GM18873 (cell line): ENCODE measurements around the gene CAP2.

Experiments
- ATAC-seq: cut with Tn5 transposase; IDR thresholded peaks from one replicate; pipeline ENCODE4 v1.9.1; 2021; ENCODE audit warnings: mild to moderate bottlenecking, moderate library complexity, moderate number of reproducible peaks; ENCODE audit not compliant: unreplicated experiment, low FRiP score

The CAP2 gene

GRCh38 chr6:17392978-17393891 lies at the start of gene CAP2:
CAP2 (plus strand) TSS chr6:17393595; CDS start chr6:17421556, 27,961 bp downstream.
- no peak for ATAC-seq

GRCh38 chr6:17347012-17347411 lies 46.4 kb upstream of the CAP2 start:
- no peak for ATAC-seq

GRCh38 chr6:17349427-17349826 lies 44.0 kb upstream of the CAP2 start:
- no peak for ATAC-seq

GRCh38 chr6:17352302-17352701 lies 41.1 kb upstream of the CAP2 start:
- ATAC-seq = no peak

- ATAC-seq = no peak
Measured at GRCh38 chr6:17353440-17354175, 39.8 kb upstream of the CAP2 start.

- no peak for ATAC-seq
Measured at GRCh38 chr6:17354700-17355403, 38.5 kb upstream of the CAP2 start.

GRCh38 chr6:17355404-17355774 lies 38.0 kb upstream of the CAP2 start:
- ATAC-seq = no peak

- no peak for ATAC-seq
Measured at GRCh38 chr6:17358515-17358914, 34.9 kb upstream of the CAP2 start.

- ATAC-seq = no peak
Measured at GRCh38 chr6:17360564-17360963, 32.8 kb upstream of the CAP2 start.

GRCh38 chr6:17361013-17361412 lies 32.4 kb upstream of the CAP2 start:
- ATAC-seq = no peak

GRCh38 chr6:17365961-17366360 lies 27.4 kb upstream of the CAP2 start:
- no peak for ATAC-seq

GRCh38 chr6:17367868-17368267 lies 25.5 kb upstream of the CAP2 start:
- no peak for ATAC-seq

- no peak for ATAC-seq
Measured at GRCh38 chr6:17381424-17382147, 11.8 kb upstream of the CAP2 start.

- ATAC-seq = no peak
Measured at GRCh38 chr6:17385660-17386059, 7.7 kb upstream of the CAP2 start.

GRCh38 chr6:17388365-17388764 lies 5.0 kb upstream of the CAP2 start:
- ATAC-seq = no peak

- no peak for ATAC-seq
Measured at GRCh38 chr6:17389274-17389847, 4.0 kb upstream of the CAP2 start.

- no peak for ATAC-seq
Measured at GRCh38 chr6:17390276-17390675, 3.1 kb upstream of the CAP2 start.

GRCh38 chr6:17391976-17392375 lies 1.4 kb upstream of the CAP2 start:
- ATAC-seq = no peak

- no peak for ATAC-seq
Measured at GRCh38 chr6:17393892-17394631, 667 bp downstream of the CAP2 start.
